Skin of body (tissue), 2 donors: ENCODE data around the gene MMAB. TPM values are rescaled to one million over a fixed set of nuclear protein-coding genes. Genes with fewer than 3 reads are reported as not detected.

Experiments
- DNase-seq: peaks from one replicate; lab custom pipeline; 2025; lab: John Stamatoyannopoulos, UW
- total RNA-seq: library from RNA; depleted of rRNA; stranded (reverse); fragments of >200 nt; gene quantifications from one replicate; pipeline ENCODE4 v1.2.3, GENCODE V29; 2014

Gene MMAB
- total RNA-seq, result 17.9 TPM

GRCh38 chr12:109573029-109573913 lies at the start of gene MMAB, which contains the start of gene MVK:
Gene MMAB, minus strand, starts transcription at chr12:109573504. Its CDS starts 24 bp downstream, at chr12:109573480.
Gene MVK, plus strand, starts transcription at chr12:109573794. Its CDS starts 1,029 bp downstream, at chr12:109574823.
- peak; percentile 99 for DNase-seq

- DNase-seq, result no peak
These were observed 48.6 kb upstream of the MMAB start for GRCh38 chr12:109621901-109622364.

GRCh38 chr12:109621211-109621694 lies 47.9 kb upstream of the MMAB start:
- peak; percentile 92 for DNase-seq

- DNase-seq, result no peak
These were observed 45.8 kb upstream of the MMAB start for GRCh38 chr12:109619002-109619604.

- DNase-seq, result no peak
These were observed 44.8 kb upstream of the MMAB start for GRCh38 chr12:109618082-109618481.

GRCh38 chr12:109617491-109617890 lies 44.2 kb upstream of the MMAB start:
- no peak for DNase-seq

GRCh38 chr12:109615556-109616229 lies 42.4 kb upstream of the MMAB start:
- no peak for DNase-seq

- DNase-seq, result peak; percentile 68
These were observed 40.5 kb upstream of the MMAB start for GRCh38 chr12:109613649-109614455.

- DNase-seq, result no peak
These were observed 39.7 kb upstream of the MMAB start for GRCh38 chr12:109612975-109613502.

- DNase-seq, result no peak
These were observed 38.7 kb upstream of the MMAB start for GRCh38 chr12:109612003-109612402.

GRCh38 chr12:109611223-109611622 lies 37.9 kb upstream of the MMAB start:
- no peak for DNase-seq

GRCh38 chr12:109610523-109610922 lies 37.2 kb upstream of the MMAB start:
- DNase-seq, result no peak

GRCh38 chr12:109609342-109609741 lies 36.0 kb upstream of the MMAB start:
- no peak for DNase-seq

GRCh38 chr12:109608793-109609192 lies 35.5 kb upstream of the MMAB start:
- DNase-seq, result no peak

- DNase-seq, result no peak
These were observed 35.0 kb upstream of the MMAB start for GRCh38 chr12:109608270-109608669.

GRCh38 chr12:109607618-109608017 lies 34.3 kb upstream of the MMAB start:
- DNase-seq, result no peak

GRCh38 chr12:109606320-109607028 lies 33.2 kb upstream of the MMAB start:
- no peak for DNase-seq

- DNase-seq, result no peak
These were observed 32.4 kb upstream of the MMAB start for GRCh38 chr12:109605599-109606228.

GRCh38 chr12:109605016-109605415 lies 31.7 kb upstream of the MMAB start:
- DNase-seq, result no peak
